ENCODE results near the gene APCS.

Gene APCS, protein sequence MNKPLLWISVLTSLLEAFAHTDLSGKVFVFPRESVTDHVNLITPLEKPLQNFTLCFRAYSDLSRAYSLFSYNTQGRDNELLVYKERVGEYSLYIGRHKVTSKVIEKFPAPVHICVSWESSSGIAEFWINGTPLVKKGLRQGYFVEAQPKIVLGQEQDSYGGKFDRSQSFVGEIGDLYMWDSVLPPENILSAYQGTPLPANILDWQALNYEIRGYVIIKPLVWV

GRCh38 chr1:159587461-159587951 is at the start of gene APCS:
TSS of gene APCS (plus strand) at chr1:159587826. CDS start at chr1:159587922, 96 bp downstream.
- DNase-seq (ENCODE audit: low read depth in 2 of 2) = no peak

GRCh38 chr1:159548126-159548525 is 39.5 kb upstream of the APCS start:
- no peak for DNase-seq (ENCODE audit: low read depth in 2 of 2)

- no peak for DNase-seq (ENCODE audit: low read depth in 2 of 2)
These were observed 33.4 kb upstream of the APCS start for GRCh38 chr1:159554261-159554660.

DNA sequence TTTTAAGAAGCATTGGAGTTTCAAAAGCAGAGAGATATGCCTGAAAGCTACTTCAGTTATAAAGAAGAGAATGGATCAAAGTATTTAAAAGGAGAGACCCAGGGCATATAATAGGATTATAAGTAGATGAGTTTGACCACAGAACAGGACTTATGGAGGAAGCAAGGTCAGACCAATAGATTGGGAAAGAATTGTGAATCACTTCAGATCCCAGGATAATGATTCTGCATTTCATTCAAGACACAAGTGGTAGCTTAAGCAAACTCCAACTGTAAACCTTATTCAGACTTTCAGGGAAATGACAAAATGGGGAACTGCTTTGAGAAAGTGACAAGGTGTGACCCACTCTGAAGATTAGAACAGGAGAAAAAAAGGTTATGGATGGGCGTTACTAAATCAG is 32.9 kb upstream of the APCS start:
- no peak for DNase-seq (ENCODE audit: low read depth in 2 of 2)

- no peak for DNase-seq (ENCODE audit: low read depth in 2 of 2)
These were observed 30.7 kb upstream of the APCS start for GRCh38 chr1:159556931-159557369.

GRCh38 chr1:159560599-159560998 is 27.0 kb upstream of the APCS start:
- DNase-seq (ENCODE audit: low read depth in 2 of 2) = no peak

- no peak for DNase-seq (ENCODE audit: low read depth in 2 of 2)
These were observed 26.1 kb upstream of the APCS start for GRCh38 chr1:159561497-159561896.

- DNase-seq (ENCODE audit: low read depth in 2 of 2) = no peak
These were observed 24.9 kb upstream of the APCS start for GRCh38 chr1:159562680-159563079.

DNA sequence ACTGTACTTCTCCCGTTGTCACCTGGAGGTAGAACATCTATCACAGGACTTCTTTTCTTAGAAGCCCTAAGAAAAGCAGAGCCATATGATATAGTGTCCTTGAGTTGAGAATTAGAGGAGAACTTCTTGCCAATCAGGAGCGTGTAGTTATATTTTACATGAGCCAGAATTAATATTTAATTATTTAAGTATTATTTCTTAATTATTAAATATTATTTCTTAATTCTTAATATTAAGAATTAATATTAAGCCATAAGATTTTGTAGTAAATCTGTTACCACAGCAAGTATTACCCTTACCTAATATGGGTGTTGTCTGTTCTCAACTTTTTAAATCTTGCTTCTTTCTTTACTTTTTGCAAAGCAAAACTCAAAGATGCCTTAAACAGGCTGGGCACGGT is 10.2 kb upstream of the APCS start:
- DNase-seq (ENCODE audit: low read depth in 2 of 2) = no peak

DNA sequence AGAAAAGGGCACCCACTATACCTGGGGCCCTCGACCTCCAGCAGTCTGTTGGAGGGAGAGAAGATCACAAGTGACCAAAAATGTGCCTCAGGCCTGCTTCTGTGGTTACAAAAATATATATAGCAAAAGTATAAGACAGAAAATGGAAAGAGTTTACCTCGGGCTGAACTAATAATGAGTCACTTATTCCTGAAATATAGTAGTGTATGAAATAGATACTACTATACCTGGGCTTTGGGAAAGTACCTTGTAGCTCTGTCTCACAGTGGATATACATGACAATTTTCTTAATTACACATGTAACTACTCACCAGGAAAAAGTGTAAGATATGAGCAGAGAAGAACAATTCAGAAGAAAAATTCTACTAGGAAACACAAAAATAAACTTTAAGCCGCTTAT is 7.3 kb upstream of the APCS start:
- DNase-seq (ENCODE audit: low read depth in 2 of 2) = no peak

- DNase-seq (ENCODE audit: low read depth in 2 of 2) = no peak
These were observed 6.2 kb upstream of the APCS start for GRCh38 chr1:159581422-159581821.

GRCh38 chr1:159584536-159584935 is 3.1 kb upstream of the APCS start:
- no peak for DNase-seq (ENCODE audit: low read depth in 2 of 2)

DNA sequence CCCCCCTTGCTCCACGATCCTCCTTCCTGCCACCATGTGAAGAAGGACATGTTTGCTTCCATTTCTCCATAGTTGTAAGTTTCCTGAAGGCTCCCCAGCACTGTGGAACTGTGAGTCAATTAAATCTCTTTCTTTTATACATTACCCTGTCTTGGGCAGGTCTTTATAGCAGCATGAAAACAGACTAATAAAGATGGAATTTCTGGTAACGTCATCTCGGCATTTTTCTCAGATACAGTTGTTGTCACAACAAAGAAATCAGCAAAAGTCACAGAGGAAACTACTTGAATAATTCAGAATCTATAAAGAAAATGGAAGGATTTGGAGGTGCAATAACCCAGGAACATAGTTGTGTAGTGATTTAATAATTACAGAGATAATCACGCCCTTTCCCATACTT is 4.4 kb downstream of the APCS start:
- no peak for DNase-seq (ENCODE audit: low read depth in 2 of 2)

- peak; percentile 8 to 9 for DNase-seq (ENCODE audit: low read depth in 2 of 2)
These were observed 7.2 kb downstream of the APCS start for GRCh38 chr1:159594625-159595405.

- DNase-seq (ENCODE audit: low read depth in 2 of 2) = peak; percentile 77 to 78
These were observed 10.6 kb downstream of the APCS start for GRCh38 chr1:159598196-159598595.

DNA sequence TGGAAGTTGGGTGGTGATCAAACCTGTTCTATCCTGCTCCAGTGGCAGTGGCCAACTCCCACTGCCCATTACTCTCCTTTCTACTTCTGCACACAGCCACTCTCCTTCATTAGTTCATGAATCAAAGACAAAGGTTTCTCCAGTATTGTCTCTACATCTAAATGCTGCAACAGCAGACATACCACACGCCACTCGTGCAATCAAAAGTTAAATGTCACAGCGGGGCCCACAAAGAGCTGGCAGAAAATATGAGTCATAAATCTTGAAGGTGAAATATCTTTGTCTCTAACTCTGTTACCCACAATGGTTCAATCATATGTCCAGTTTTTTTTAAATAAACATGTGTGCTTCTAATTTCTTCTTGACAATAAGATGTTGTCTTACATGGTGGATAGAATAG is 13.3 kb downstream of the APCS start:
- no peak for DNase-seq (ENCODE audit: low read depth in 2 of 2)

DNA sequence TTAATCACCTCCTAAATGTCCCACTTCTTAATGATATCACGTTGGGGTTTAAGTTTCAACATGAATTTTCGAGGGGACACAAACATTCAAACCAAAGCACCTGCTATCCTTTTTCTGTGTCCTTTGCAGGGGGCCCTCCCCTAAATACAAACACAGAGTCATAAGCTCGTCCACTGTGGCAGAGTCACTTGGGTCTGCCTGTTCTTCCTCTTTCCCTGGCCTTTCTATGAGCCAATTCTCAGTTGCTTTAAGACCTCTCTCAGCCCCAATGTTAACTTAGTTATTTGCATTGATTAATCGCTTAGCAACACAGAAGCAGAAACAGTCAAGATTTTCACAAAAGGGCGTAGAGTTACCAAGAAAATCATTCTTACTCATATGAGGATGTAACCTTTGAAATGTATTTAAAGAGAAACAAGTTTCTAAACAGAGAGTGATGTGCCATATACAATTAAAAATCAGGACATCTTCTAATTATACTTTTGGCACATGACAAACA is 14.9 kb downstream of the APCS start:
- no peak for DNase-seq (ENCODE audit: low read depth in 2 of 2)

DNA sequence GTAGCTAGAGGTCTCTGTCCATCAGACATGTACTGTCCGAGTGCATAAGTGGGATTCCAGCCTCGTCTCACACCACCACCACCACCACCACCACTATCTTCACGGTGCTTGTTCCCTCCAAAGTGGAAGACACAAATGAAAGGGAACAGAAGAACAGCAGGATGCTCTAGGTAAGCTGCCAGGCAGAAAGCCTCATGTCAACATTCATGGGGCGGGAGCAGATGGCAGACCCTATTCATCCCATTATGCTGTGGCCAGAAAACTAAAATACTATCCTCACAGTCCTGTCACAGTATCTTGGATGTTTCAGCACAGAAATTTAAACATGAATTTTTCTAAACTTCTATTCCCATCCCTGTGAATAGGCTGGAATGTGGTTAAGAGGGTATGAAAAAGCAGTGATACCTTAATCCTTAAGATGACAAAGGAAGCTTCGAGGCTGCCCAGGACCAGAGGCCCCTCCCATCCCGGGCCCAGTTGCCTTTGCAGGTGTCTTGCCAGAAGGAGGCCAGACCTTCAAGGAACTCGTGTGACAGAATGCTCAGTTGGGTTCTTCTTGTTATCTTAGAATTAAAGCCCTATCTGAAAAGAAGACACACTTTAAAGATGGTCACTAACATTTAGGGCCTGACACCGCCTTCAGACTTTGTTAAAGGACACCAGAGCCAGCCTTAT is 24.7 kb downstream of the APCS start:
- no peak for DNase-seq (ENCODE audit: low read depth in 2 of 2)

- DNase-seq (ENCODE audit: low read depth in 2 of 2) = no peak
These were observed 45.3 kb downstream of the APCS start for GRCh38 chr1:159632922-159633321.
